ENCODE measurements around the gene LMAN2L. TPM values are rescaled to one million over a fixed set of nuclear protein-coding genes. Genes with fewer than 3 reads are reported as not detected.
A peak's percentile ranks its signal among the peaks of the same experiment; 100 is the strongest.

Gene LMAN2L
- total RNA-seq = 27.9 TPM
- long read RNA-seq, transcript LMAN2L-201 (8 exons, 2,397 nt) = major isoform, 108 of 114 reads
- long read RNA-seq, transcript LMAN2L-202 (9 exons, 2,020 nt) = minor isoform, 5 of 114 reads
- long read RNA-seq, partial matches to known transcripts = 0 of 114 reads
- long read RNA-seq, other reads (novel, unspliced or antisense) = 1 of 114 reads

- H3K27me3 ChIP-seq (ENCODE audit: low read depth) = no peaks in the 10 kb centered on the region
- intact Hi-C loops (cut with micrococcal nuclease) = no loop called here
Measured at GRCh38 chr2:96739633-96740428, at the start of gene LMAN2L. Gene LMAN2L (minus strand): TSS chr2:96740064. CDS start chr2:96740040, 24 bp downstream.

GRCh38 chr2:96789245-96789617 lies 49.4 kb upstream of the LMAN2L start:
- H3K27me3 ChIP-seq (ENCODE audit: low read depth) = no peaks in the 10 kb centered on the region
- peaks cover 56% of the 10 kb centered on the region for H3K4me1 ChIP-seq
- no peaks in the 10 kb centered on the region for H3K9me3 ChIP-seq (replicated peaks)
- H3K36me3 ChIP-seq = no peaks in the 10 kb centered on the region
- H3K27ac ChIP-seq (replicated peaks) = peak overlapping the region; percentile 93
- intact Hi-C loops (cut with micrococcal nuclease) = no loop called here
- no peak for TF ChIP-seq CTCF (IDR thresholded peaks at IDR 0.05; ENCODE audit: borderline replicate concordance)
- peak overlapping the region; percentile 61 for H3K4me3 ChIP-seq
- no peak for DNase-seq

More at GRCh38 chr2:96739633-96740428, at the start of gene LMAN2L:
- no peak for TF ChIP-seq CTCF (IDR thresholded peaks at IDR 0.05; ENCODE audit: borderline replicate concordance)
- H3K4me3 ChIP-seq = peak within 1 kb of the TSS; percentile 76
- H3K36me3 ChIP-seq = peaks cover 10% of the 10 kb centered on the region
- H3K27ac ChIP-seq (replicated peaks) = peak within 1 kb of the TSS; percentile 73
- peak; percentile 97 for DNase-seq
- no peaks in the 10 kb centered on the region for H3K9me3 ChIP-seq (replicated peaks)
- peaks cover 56% of the 10 kb centered on the region for H3K4me1 ChIP-seq

GRCh38 chr2:96788442-96789244 lies 48.8 kb upstream of the LMAN2L start:
- Histone ChIP-seq H3K27ac (replicated peaks) (peak overlapping the region; percentile 93), H3K36me3 (no peaks in the 10 kb centered on the region), H3K9me3 (replicated peaks) (no peaks in the 10 kb centered on the region), H3K4me1 (peaks cover 51% of the 10 kb centered on the region), H3K27me3 (ENCODE audit: low read depth) (no peaks in the 10 kb centered on the region), H3K4me3 (peak overlapping the region; percentile 61)
- no peak for TF ChIP-seq CTCF (IDR thresholded peaks at IDR 0.05; ENCODE audit: borderline replicate concordance)
- intact Hi-C loops (cut with micrococcal nuclease) = no loop called here
- DNase-seq = peak; percentile 73

- Histone ChIP-seq H3K27me3 (ENCODE audit: low read depth) (no peaks in the 10 kb centered on the region), H3K9me3 (replicated peaks) (no peaks in the 10 kb centered on the region), H3K27ac (replicated peaks) (peak overlapping the region; percentile 93), H3K4me1 (peaks cover 41% of the 10 kb centered on the region), H3K4me3 (no peak overlapping the region), H3K36me3 (no peaks in the 10 kb centered on the region)
- intact Hi-C loops (cut with micrococcal nuclease) = no loop called here
- no peak for TF ChIP-seq CTCF (IDR thresholded peaks at IDR 0.05; ENCODE audit: borderline replicate concordance)
- no peak for DNase-seq
Measured at GRCh38 chr2:96787411-96787810, 47.5 kb upstream of the LMAN2L start.

GRCh38 chr2:96783388-96783787 lies 43.5 kb upstream of the LMAN2L start:
- no peaks in the 10 kb centered on the region for H3K27me3 ChIP-seq (ENCODE audit: low read depth)
- H3K4me1 ChIP-seq = peaks cover 21% of the 10 kb centered on the region
- intact Hi-C loops (cut with micrococcal nuclease) = no loop called here
- no peak for TF ChIP-seq CTCF (IDR thresholded peaks at IDR 0.05; ENCODE audit: borderline replicate concordance)
- no peak for DNase-seq
- H3K36me3 ChIP-seq = no peaks in the 10 kb centered on the region
- no peak overlapping the region for H3K4me3 ChIP-seq
- no peak overlapping the region for H3K27ac ChIP-seq (replicated peaks)
- no peaks in the 10 kb centered on the region for H3K9me3 ChIP-seq (replicated peaks)

Data from left ventricle myocardium inferior (tissue), 1 donor.